GM19438 (cell line): ENCODE results near the gene FNDC3A.
A peak's percentile ranks its signal among the peaks of the same experiment; 100 is the strongest.

Experiments
- ATAC-seq: cut with Tn5 transposase; IDR thresholded peaks from one replicate; pipeline ENCODE4 v1.9.1; 2021; ENCODE audit warnings: low read depth; ENCODE audit not compliant: unreplicated experiment

The FNDC3A gene, protein sequence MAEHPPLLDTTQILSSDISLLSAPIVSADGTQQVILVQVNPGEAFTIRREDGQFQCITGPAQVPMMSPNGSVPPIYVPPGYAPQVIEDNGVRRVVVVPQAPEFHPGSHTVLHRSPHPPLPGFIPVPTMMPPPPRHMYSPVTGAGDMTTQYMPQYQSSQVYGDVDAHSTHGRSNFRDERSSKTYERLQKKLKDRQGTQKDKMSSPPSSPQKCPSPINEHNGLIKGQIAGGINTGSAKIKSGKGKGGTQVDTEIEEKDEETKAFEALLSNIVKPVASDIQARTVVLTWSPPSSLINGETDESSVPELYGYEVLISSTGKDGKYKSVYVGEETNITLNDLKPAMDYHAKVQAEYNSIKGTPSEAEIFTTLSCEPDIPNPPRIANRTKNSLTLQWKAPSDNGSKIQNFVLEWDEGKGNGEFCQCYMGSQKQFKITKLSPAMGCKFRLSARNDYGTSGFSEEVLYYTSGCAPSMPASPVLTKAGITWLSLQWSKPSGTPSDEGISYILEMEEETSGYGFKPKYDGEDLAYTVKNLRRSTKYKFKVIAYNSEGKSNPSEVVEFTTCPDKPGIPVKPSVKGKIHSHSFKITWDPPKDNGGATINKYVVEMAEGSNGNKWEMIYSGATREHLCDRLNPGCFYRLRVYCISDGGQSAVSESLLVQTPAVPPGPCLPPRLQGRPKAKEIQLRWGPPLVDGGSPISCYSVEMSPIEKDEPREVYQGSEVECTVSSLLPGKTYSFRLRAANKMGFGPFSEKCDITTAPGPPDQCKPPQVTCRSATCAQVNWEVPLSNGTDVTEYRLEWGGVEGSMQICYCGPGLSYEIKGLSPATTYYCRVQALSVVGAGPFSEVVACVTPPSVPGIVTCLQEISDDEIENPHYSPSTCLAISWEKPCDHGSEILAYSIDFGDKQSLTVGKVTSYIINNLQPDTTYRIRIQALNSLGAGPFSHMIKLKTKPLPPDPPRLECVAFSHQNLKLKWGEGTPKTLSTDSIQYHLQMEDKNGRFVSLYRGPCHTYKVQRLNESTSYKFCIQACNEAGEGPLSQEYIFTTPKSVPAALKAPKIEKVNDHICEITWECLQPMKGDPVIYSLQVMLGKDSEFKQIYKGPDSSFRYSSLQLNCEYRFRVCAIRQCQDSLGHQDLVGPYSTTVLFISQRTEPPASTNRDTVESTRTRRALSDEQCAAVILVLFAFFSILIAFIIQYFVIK

GRCh38 chr13:48975856-48976575, at the start of gene FNDC3A:
Gene FNDC3A, plus strand, starts transcription at chr13:48975912. Its CDS starts 30,279 bp downstream, at chr13:49006191.
- ATAC-seq, result peak; percentile 57

- no peak for ATAC-seq
Observed at GRCh38 chr13:48928757-48929430, 46.8 kb upstream of the FNDC3A start.

- no peak for ATAC-seq
Observed at GRCh38 chr13:48930918-48931317, 44.8 kb upstream of the FNDC3A start.

GRCh38 chr13:48938308-48938943, 37.3 kb upstream of the FNDC3A start:
- no peak for ATAC-seq

- no peak for ATAC-seq
Observed at GRCh38 chr13:48939728-48940127, 36.0 kb upstream of the FNDC3A start.

- ATAC-seq, result no peak
Observed at GRCh38 chr13:48942131-48942530, 33.6 kb upstream of the FNDC3A start.

GRCh38 chr13:48944221-48944620, 31.5 kb upstream of the FNDC3A start:
- ATAC-seq, result no peak

DNA sequence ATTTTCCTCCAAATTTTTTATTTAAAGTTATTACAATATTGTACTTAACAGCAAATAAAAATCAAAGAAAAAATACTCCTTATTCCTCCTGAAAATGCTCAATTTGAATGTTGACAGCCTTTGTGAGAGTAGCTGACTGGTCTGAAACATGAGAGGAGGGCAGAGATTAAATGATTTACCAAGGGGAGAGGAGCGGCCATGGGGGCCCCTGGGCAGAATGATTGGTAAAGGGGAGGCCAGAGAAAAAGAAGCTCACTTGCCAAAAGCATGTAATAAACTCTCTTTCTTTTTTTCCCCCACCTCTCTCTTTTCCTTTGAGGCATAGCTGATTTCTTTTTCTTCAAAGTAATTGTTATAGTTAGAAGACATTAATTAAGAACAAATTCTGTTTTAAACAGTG, 30.1 kb upstream of the FNDC3A start:
- ATAC-seq, result no peak

- no peak for ATAC-seq
Observed at GRCh38 chr13:48946163-48946562, 29.5 kb upstream of the FNDC3A start.

- no peak for ATAC-seq
Observed at GRCh38 chr13:48949566-48950500, 25.9 kb upstream of the FNDC3A start.

DNA sequence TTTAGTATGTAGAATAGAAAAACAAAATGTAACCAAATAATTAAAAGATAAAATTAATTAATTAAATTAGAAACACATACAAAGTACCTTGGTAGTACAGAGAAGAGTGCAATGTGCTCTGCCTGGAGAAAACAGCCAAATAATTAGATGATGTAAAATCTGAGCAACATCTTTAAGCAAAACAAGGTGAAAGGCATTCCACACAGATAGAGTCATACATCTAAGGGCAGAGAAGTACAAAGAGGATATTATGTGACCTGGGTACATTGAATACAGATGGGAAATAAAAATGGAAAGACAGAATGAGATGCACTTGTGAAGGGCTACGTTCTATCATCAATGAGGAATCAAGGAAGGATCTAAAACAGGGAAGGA, 25.2 kb upstream of the FNDC3A start:
- ATAC-seq, result no peak

DNA sequence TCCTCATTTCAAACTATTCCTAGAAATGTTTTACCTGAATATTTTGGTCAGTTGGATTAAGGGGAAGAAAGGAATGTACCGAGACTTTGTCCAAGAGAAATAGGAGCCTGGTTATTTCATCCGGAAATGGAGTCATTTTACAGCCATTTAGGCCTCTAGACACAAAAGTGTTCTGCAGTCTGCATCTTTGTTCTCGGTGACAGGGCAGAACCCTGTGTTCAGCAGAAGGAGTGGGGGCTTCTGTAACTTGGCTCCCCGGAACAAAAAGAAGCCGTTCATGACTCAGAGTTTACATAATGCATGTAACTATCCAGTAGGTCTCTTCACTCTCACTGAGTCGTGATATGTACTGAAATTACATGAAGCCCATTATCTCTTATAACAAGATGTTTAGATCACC, 21.6 kb upstream of the FNDC3A start:
- no peak for ATAC-seq

GRCh38 chr13:48955536-48955935, 20.2 kb upstream of the FNDC3A start:
- ATAC-seq, result no peak

- no peak for ATAC-seq
Observed at GRCh38 chr13:48961379-48961778, 14.3 kb upstream of the FNDC3A start.

DNA sequence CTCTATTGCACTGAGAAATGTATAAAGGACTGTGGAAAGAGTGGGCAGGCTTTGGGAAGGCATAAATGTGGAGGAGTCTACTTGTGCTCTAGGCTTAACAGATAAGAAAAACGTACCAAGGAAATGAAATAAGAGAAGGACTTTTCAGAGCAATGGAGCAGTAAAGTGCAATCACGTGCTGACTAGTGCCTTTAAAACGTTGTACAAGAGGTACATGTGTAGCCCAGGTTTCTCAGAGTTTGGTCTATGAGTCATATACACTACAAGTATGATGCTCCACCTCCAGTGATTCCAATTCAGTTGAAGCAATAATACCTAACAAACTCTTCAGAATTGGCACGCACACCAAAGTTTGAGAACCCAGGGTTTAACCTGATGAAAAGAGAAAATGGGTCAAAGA, 13.4 kb upstream of the FNDC3A start:
- no peak for ATAC-seq

DNA sequence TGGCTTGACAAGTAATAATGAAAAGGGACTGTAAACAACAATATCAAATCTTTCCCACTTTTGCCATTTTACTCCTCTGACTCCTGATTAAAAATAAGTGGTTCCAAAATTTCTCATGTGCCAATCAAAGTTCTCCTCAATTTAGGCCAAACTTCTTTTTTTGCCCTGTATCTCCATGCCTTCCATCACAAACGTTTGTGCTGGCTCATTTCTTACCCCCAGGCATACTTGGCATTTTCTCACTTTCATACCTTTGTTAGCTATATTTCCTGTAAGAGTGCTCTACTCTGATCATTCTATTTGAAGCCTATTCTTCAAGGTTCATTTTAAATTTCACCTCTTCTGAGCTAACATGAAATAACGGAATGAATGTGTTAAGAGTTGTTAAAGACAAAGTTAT, 10.0 kb upstream of the FNDC3A start:
- no peak for ATAC-seq

- ATAC-seq, result no peak
Observed at GRCh38 chr13:48969685-48970084, 6.0 kb upstream of the FNDC3A start.

DNA sequence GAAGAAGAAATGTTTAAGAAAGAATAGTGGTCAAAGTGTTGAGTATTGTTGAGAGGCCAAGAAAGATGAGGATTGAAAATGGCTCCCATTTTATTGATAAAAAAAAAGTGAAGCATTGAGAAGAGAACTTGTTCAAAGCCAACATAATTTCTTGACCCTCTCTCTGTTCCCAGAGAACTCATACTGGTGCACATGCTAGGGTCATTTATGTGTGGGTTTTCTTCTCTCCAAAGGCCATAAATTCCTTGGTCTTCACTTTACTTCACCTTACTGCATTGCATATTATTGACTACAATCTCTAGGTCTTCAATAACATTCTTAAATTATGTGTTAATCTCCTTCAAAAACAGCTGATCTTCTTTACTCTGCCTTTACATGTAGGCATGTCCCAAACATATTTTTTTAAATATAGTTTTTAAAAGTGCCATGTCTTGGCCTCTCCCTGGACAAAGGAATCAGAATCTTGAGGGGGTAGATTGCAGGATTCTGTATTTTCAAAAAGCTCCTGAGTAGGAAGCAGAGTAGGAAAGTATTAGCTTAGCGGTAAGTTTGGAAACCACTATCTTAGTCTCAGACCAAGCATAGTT, 1.8 kb upstream of the FNDC3A start:
- ATAC-seq, result no peak
